NCI-H2227 treated with DMSO at 0.1 percent for 48 hours (cell line): Measurements from ENCODE around the gene IL12A.

ENCODE experiments used
- DNase-seq: peaks from one replicate; lab custom pipeline; 2025; lab: John Stamatoyannopoulos, UW

Gene IL12A

GRCh38 chr3:159988617-159989271 is at the start of gene IL12A:
TSS of gene IL12A (plus strand) at chr3:159988835.
- peak; percentile 36 for DNase-seq

GRCh38 chr3:159941038-159942000 is 47.3 kb upstream of the IL12A start:
- no peak for DNase-seq

- no peak for DNase-seq
Measured at GRCh38 chr3:159944781-159945180, 43.9 kb upstream of the IL12A start.

- no peak for DNase-seq
Measured at GRCh38 chr3:159945930-159946329, 42.7 kb upstream of the IL12A start.

- no peak for DNase-seq
Measured at GRCh38 chr3:159947220-159947619, 41.4 kb upstream of the IL12A start.

- DNase-seq: no peak
Measured at GRCh38 chr3:159948429-159949144, 40.0 kb upstream of the IL12A start.

- no peak for DNase-seq
Measured at GRCh38 chr3:159950156-159950898, 38.3 kb upstream of the IL12A start.

GRCh38 chr3:159951540-159951939 is 37.1 kb upstream of the IL12A start:
- DNase-seq: no peak

- DNase-seq: no peak
Measured at GRCh38 chr3:159953325-159954085, 35.1 kb upstream of the IL12A start.

GRCh38 chr3:159960188-159961148 is 28.2 kb upstream of the IL12A start:
- no peak for DNase-seq

GRCh38 chr3:159964166-159964973 is 24.3 kb upstream of the IL12A start:
- no peak for DNase-seq

- DNase-seq: no peak
Measured at GRCh38 chr3:159971311-159971710, 17.3 kb upstream of the IL12A start.

- DNase-seq: no peak
Measured at GRCh38 chr3:159977295-159977694, 11.3 kb upstream of the IL12A start.

- no peak for DNase-seq
Measured at GRCh38 chr3:159978353-159978752, 10.3 kb upstream of the IL12A start.

- no peak for DNase-seq
Measured at GRCh38 chr3:159978918-159979703, 9.5 kb upstream of the IL12A start.

GRCh38 chr3:159982442-159982974 is 6.1 kb upstream of the IL12A start:
- no peak for DNase-seq

- DNase-seq: no peak
Measured at GRCh38 chr3:159987291-159987711, 1.3 kb upstream of the IL12A start.
